HCT116 (cell line): ENCODE data around the gene APPBP2. TPM values are rescaled to one million over a fixed set of nuclear protein-coding genes. Genes with fewer than 3 reads are reported as not detected.

ENCODE experiments used
- FOSL1 ChIP-seq: IDR thresholded peaks from 2 replicates; pipeline ENCODE4 v1.6.1; 2012; ENCODE audit warnings: low read depth
- RAD21 ChIP-seq: IDR thresholded peaks from 2 replicates; pipeline ENCODE4 v1.6.1; 2012; ENCODE audit warnings: low read depth, mild to moderate bottlenecking
- ZFX ChIP-seq: fragments of 450-650 bp; IDR thresholded peaks from 2 replicates; pipeline ENCODE4 v1.6.1; 2017
- total RNA-seq: library from RNA; stranded (reverse); gene quantifications from one replicate; pipeline ENCODE4 v1.2.1, GENCODE V29; 2021; ENCODE audit not compliant: unreplicated experiment
- TF ChIP-seq, protein P1 (sequence below): IDR thresholded peaks from 2 replicates; pipeline ENCODE4 v1.6.1; 2012
- TF ChIP-seq, protein P2 (sequence below): IDR thresholded peaks from 2 replicates; pipeline ENCODE4 v1.6.1; 2011; ENCODE audit warnings: mild to moderate bottlenecking, low read length, moderate library complexity; ENCODE audit not compliant: insufficient replicate concordance; ENCODE audit errors: extremely low read depth
- TF ChIP-seq, protein P3 (sequence below): IDR thresholded peaks from 2 replicates; pipeline ENCODE4 v1.6.1; 2012; ENCODE audit warnings: low read depth

APPBP2 gene
- total RNA-seq, 1 experiment from 2014 or later: 35.8 TPM

DNA sequence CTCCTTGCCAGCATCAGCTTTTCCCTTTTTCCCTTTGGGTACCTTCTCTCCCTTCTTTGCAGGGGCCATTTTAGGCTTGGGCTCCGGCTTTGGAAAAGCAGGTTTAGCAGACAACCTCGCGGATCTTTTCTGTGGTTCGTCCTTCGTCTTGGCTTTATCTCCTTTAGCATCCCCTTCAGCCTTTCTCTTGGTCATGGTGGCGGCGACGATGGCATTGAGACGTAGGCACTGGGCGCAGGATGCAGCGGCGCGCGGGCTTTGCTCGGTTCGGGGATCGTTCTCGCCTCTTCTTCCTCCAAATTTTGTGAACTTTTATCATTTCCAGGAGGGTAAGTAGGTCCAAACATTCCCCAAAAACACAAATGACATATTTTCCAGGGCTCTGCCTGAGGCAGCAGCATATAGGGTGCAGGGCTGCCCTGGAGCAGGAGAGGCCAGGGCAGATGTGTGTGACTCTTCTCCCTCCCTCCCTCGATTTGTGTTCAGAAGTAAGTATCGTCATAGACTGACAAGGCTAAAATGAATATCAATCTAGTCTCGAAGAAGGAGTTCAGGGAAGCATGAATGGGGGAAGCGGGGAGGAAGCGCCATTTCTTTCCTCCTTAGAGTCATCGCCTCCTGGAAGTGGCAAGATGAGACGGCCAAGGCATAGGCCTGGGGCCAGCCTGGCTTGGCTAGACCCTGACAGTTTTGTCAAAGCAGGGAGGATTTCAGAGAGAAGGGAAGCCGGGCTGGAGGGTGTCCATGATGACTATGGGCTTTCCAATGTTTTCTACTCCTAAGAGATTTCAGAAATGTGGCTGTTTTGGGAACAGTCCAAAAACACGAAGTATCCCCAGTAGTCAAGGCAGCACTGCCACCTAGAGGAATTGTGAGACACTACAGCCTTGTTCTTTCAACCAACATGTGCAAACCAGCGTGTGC is 90.5 kb downstream of the APPBP2 start (continued):
- TF ChIP-seq, protein P1, sequence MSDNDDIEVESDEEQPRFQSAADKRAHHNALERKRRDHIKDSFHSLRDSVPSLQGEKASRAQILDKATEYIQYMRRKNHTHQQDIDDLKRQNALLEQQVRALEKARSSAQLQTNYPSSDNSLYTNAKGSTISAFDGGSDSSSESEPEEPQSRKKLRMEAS: peak; percentile 61
- TF ChIP-seq, protein P2, sequence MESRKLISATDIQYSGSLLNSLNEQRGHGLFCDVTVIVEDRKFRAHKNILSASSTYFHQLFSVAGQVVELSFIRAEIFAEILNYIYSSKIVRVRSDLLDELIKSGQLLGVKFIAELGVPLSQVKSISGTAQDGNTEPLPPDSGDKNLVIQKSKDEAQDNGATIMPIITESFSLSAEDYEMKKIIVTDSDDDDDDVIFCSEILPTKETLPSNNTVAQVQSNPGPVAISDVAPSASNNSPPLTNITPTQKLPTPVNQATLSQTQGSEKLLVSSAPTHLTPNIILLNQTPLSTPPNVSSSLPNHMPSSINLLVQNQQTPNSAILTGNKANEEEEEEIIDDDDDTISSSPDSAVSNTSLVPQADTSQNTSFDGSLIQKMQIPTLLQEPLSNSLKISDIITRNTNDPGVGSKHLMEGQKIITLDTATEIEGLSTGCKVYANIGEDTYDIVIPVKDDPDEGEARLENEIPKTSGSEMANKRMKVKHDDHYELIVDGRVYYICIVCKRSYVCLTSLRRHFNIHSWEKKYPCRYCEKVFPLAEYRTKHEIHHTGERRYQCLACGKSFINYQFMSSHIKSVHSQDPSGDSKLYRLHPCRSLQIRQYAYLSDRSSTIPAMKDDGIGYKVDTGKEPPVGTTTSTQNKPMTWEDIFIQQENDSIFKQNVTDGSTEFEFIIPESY: no peak
- TF ChIP-seq, protein P3, sequence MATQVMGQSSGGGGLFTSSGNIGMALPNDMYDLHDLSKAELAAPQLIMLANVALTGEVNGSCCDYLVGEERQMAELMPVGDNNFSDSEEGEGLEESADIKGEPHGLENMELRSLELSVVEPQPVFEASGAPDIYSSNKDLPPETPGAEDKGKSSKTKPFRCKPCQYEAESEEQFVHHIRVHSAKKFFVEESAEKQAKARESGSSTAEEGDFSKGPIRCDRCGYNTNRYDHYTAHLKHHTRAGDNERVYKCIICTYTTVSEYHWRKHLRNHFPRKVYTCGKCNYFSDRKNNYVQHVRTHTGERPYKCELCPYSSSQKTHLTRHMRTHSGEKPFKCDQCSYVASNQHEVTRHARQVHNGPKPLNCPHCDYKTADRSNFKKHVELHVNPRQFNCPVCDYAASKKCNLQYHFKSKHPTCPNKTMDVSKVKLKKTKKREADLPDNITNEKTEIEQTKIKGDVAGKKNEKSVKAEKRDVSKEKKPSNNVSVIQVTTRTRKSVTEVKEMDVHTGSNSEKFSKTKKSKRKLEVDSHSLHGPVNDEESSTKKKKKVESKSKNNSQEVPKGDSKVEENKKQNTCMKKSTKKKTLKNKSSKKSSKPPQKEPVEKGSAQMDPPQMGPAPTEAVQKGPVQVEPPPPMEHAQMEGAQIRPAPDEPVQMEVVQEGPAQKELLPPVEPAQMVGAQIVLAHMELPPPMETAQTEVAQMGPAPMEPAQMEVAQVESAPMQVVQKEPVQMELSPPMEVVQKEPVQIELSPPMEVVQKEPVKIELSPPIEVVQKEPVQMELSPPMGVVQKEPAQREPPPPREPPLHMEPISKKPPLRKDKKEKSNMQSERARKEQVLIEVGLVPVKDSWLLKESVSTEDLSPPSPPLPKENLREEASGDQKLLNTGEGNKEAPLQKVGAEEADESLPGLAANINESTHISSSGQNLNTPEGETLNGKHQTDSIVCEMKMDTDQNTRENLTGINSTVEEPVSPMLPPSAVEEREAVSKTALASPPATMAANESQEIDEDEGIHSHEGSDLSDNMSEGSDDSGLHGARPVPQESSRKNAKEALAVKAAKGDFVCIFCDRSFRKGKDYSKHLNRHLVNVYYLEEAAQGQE: no peak
- TF ChIP-seq FOSL1 (no peak), ZFX (no peak), RAD21 (peak; percentile 100)
